Inflammatory macrophage (primary cell): Measurements from ENCODE around the gene MAP7D1.

ENCODE experiments used
- DNase-seq, 2 donors: peaks; one replicate each; pipeline ENCODE4 v3.0.0-alpha.2; 2020 to 2022
- total RNA-seq, 18 experiments: gene quantifications; one replicate each; lab custom pipeline; 2026; ENCODE audit warnings: mixed read lengths in 6 of 18, inconsistent platforms in 2 of 18; lab: John Stamatoyannopoulos, UW

MAP7D1 gene
- 85.2 to 317 (median 142) reads per million in 18 experiments for total RNA-seq

DNA sequence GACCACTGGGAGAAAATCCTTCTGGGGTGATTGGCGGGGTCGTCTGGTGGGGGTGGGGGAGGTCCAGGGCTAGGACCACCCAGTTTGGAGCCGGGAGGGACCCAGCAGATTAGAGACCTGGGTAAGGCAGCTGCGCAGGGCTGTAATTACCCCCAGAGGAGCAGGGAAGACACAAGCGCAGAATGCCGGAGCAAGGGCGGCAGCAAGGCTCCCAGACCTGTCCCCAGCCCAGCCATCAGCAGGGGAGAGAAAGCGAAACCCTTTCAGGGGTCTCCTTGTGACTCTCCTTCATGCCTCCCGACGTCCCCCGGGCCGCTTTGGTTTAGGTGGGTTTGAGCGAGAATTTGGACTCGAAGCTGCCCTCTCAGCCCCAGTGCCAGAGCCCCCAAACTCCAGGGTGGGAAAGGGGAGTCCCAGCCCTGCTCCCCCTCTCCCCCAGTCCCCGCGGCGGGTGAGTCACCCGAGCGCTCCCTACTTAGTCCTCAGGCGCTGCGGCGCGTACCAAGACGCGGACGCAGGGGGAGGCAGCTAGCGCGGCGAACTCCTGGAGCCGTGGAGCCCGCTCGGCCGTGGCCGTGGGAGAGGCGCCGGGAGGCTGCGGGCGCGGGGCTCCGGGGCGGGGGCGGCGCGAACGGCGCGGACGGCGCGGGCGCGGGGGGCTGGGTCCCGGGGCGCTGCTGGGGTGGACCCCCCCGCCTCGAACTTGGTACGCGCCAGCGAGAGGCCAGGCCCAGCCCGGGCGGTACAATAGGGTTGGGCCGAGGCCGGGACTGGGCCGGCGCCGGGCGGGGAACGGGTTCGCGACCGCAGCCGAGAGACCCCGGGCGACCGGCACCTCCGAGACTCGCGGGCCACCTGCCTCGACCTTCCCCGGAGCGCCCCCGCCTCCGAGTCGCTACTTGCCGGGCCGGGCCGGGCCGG lies at the start of gene MAP7D1:
Gene MAP7D1 (plus strand): TSS at position 753 of the 921 bp plus-strand sequence. CDS start 258 bp downstream, outside the sequence.
- peak; percentile 75 to 87 for DNase-seq

DNA sequence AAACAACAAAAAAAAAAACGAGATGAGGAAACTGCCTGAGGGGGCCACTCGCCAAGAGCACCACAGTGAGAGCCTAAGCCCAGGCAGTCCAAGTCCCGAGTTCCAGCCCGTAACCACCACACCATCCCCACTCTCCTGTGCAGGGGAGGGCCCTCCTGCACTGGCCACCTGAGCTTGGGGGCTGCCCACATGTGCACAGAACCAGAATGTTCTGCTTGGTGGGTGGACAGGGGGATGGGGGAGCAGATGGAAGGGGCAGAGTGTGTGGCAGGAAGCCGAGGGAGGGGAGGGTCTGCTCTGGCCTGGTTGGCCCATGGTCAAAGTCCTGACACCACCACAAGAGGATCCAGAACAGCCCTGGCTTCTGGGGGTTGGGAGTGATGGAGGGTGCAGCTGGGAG lies 49.7 kb upstream of the MAP7D1 start:
- no peak for DNase-seq

DNA sequence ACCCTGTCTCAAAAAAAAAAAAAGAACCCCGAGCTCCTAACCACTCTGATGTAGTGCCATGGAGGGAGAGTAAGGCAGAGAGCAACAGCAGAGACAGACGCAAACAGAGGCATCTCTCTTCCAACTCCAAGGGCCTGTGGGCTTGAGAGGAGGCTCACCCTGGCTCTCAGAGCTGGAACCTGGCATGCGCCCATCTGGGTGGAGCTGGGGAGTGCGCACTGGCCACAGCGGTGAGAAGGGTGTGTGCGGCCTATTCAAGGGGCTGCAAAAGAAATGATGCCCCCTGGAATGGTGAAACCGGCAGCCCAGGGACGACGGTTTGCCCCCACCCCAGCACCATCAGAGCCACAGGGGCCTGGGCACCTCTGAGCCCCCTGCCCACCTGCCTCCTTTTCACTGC lies 48.6 kb upstream of the MAP7D1 start:
- no peak for DNase-seq

DNA sequence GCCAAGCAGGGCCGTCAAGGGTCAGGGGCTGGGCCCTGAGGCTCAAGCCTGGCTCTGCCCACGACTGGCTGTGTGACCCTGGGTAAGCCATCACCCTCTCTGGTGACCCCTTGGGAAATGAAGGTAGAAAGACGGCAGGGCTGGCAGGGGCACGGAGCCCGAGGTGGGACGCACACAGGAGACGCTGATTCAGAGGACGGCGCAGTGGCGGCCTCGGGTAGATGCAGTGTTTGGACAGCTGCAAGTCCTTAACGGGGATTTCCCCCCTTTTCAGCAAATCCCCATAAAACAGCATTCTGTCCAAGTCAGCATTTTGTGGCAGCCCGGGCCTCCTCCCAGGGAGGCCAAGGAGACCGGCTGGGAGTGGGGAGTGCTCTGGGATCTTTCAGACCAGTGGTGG lies 47.6 kb upstream of the MAP7D1 start:
- DNase-seq = no peak

DNA sequence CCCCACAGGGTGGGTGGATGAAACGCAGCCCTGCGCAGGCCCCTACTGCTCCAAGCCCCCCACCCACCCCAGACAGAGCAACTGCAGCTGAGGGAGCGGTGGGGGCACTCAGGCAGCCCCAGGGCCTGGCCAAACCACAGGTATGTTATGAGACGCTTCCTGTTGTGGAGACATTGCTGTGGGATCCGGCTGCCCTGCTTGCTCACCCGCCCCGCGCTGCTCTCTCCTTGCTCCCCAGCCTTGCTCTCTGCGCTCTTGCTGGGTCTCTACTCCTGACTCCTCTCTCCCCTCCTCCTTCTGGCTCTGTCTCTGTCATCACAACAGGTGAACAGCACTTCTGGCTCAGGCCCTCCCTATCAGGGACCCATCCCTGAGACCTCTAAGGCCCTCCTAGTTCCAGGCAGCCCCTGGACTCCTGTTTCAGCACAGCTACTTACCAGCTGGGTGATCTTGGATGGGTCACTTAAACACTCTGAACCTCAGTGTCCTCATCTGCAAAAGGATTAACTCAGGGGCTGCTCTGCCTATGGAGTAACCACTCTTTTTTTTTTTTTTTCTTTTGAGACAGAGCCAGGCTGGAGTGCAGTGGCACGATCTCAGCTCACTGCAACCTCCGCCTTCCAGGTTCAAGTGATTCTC lies 46.8 kb upstream of the MAP7D1 start:
- no peak for DNase-seq

DNA sequence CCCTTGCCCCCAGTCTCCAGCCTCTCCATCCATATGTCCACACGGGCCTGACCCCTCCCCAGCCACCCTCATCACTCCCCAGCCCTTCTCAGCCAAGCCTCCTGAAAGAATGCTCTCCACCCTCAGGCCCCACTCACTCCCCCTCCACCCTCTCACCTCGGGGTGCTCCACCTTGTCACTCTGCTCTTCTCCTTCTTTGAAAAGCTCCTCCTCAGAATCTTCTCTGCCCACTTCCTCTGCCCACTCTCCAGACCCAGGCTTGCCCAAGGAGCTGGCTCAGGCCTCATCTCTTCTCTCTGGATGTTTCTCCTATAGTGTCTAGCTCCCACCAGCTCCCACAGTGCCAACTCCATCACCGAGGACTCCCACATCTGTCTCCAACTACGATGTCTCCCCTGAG lies 44.8 kb upstream of the MAP7D1 start:
- DNase-seq = no peak

DNA sequence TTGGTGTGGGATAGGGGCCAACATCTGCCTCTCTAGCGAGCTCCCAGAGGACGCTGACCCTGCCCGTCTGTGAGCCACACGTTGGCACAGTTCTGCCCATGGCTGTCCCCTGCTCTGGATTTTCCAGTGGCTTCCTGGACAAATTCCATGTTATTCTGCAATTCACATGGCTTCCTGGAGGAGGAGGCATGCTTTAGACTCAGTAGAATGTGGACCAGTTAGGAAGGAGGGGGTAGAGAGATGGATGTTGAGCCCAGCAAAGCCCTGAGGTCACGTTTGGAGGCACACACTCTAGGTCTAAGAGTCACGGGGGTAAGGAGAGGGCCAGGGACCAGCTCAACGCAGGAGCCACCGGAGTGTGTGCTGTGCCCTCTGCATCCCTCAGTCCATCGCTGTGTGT lies 43.1 kb upstream of the MAP7D1 start:
- no peak for DNase-seq

DNA sequence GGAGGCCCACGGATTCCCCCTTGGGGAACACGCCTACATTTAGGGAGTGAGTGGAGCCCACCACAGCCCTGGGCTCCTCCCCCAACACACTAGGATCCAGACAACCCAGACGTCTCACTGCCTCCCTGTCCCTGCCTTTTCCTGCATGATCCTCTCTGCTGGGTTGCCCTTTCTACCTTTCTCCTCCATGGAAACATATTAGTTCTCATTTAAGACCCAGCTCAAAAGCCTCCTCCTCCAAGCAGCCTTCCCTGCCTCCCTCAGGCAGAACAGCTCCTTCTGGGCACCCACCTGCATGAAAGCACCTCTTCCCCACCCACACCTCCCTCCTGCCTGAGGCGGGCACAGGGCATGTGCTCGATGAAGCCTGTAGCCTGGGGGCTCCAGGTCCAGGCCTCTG lies 41.6 kb upstream of the MAP7D1 start:
- DNase-seq = no peak

DNA sequence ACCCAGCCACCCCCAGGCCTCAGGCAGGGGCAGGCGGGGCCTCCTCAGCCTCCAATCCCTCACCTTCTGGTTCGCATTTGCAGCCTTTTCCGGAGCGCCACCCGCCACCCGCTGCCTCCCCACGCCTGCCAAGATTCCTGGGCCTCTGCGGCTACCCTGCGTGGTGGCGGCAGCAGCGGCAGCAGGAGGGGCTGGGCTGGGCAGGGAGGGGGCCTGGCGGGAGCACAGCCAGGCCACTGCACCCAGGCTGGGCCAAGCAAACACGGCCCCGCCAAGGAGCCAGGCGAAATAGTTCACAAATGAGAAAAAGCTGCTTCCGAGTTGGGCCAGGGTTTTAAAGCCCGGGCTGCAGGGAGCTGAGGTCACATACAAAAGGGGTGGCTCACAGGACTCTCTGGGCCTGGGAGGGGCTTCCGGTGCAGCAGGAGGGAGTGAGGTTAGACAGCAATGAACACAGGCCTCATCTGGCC lies 40.7 kb upstream of the MAP7D1 start:
- DNase-seq = no peak

DNA sequence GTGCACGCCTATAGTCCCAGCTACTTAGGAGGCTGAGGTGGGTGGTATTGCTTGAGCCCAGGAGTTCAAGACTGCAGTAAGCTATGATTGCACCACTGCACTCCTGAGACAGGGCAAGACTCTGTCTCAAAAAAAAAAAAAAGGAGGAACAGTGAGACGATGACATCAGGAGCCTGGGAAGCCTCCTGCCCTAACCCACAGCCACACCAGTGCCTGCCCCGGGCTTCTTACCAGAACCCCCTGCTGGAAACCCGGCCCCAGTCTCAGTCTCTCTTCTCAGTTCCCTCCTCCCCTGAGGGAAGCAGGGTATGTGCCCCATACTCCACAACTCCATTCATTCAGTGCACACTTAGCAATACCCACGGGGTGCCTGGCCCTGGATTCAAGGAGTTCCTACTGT lies 40.0 kb upstream of the MAP7D1 start:
- peak; percentile 77 to 82 for DNase-seq

DNA sequence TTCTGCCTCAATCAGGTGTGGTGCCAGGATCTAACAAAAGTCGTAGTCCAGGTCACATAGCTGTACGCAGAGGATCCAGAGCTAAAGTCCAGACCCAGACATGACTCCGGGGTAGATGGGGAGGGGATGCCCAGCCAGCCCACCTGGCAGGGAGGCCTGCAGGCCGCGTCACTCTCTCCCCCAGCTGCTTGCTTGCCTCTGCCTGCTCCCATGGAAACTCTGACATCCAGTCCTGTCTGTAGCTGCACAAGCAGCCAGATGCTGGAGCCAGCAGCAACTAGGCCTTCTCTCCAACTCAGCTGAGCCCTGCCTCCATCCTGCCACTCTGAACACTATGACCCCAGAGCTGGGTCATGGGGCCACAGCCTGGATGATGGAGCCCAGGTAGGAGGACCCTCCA lies 39.1 kb upstream of the MAP7D1 start:
- DNase-seq = no peak

DNA sequence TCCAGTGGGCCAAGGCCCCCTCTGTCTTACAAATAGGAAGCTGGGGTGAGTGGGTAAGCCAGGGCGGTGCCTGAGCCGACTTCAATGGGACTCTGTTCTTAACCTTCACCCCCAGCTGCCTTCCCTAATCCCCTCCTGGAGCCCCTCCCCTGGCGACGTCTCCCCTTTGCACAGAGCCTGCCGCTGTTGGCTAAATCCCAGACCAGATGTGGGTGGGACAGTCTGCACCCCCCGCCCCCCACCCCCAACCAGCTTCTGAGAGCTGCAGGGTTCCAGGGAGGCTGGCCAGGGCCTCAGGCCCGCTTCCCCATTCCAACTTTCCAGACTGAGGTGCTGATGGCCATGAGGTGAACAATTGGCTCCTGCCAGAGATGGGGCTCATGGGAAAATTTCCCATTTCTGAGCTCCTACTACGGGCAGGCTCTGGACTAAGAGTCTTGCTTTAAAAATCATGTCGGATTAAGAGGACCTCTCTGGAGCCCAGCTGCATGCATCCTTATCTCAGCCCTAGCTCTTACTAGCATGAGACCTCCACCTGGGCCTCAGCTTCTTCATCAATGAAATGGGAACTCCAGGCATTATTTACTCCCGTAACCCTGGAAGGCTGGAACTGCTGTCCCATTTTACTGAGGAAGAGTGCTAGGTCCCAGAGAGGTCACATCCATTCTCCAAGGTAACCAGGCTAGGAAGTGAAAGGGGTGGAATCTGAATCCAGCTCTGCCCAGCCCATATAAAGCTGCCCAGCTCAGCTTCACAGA lies 37.3 kb upstream of the MAP7D1 start:
- DNase-seq = no peak

DNA sequence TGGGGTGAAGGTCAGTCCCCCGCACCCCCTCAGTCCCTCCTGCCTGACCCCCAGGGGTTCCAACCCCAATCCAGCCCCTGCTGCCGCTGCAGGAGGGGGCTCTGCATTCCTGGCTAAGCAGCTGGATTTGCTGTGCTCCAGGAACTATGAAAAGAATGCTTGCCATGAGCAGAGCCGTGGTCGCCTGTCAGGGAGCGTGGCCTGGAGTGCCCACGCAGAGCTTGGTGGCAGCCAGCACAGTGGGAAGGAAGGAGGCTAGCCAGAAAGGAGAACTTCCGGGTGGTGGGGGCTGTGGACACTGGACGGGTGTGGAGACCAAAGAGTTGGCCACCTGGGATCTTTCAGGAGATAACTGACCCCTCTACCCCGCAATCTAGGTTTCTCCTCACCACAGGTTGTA lies 36.5 kb upstream of the MAP7D1 start:
- DNase-seq = peak; percentile 72 to 89

DNA sequence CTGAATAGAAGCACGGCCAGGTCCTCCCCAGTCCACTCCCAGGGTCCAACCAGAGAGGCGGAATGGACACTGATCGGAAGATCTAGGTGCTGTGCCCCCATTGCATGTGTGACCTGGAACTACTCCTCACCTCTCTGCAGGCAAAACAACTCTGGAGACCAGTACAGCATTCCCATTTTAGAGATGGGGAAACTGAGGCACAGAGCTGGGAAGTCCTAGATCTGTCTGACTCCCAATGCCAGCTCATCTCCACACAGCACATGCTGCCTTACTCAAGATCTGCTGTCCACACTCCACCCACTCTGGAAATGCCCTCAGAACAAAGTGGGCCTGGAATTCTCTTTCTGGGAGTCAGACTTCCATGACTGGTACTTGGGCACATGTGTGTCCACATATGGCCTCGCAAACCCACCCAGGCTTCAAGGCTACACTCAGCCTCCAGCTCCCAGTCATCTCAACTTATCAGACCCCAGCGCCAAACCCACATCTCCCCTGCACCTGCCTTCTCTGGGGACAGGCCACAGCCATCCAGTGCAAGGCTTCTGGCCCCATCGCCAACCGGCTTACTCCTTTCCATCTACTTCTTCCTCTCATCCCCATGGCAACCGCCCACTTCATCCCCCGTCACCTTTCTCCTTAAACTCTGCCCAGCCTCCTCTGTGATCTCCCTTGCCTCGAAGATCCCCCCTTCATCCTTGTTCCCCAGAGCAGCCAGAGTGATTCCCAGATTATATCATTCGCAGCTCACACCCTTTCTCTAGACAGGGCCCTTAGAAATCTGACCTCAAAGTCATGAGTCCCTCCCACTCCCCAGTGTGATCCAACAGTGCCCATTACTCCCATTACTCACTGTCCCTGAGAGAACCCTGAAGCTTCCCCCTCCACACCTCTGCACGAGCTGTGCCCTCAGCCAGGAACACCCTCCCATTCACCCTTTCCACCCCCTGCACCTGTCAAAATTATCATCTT lies 33.6 kb upstream of the MAP7D1 start:
- peak; percentile 52 to 89 for DNase-seq

DNA sequence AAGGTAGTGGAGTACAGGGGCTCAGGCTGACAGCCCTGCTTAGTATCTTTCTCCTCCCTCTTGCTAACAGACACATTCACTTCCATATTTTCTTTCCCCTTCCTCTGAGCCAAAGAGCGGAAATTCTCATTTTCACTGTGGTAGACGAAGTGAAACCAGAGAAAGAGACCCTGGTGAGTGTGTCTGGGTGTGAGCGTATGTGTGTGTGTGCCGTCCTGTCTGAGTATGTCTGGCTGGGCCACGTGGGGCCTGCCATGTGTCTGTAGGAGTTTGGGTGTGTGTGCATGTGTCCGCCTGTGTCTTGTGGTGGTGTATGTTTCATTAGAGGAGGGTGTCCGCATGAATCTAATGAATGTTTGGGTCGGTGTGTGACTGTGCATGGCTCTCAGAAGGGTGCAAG lies 32.6 kb upstream of the MAP7D1 start:
- DNase-seq = peak; percentile 86 to 93

DNA sequence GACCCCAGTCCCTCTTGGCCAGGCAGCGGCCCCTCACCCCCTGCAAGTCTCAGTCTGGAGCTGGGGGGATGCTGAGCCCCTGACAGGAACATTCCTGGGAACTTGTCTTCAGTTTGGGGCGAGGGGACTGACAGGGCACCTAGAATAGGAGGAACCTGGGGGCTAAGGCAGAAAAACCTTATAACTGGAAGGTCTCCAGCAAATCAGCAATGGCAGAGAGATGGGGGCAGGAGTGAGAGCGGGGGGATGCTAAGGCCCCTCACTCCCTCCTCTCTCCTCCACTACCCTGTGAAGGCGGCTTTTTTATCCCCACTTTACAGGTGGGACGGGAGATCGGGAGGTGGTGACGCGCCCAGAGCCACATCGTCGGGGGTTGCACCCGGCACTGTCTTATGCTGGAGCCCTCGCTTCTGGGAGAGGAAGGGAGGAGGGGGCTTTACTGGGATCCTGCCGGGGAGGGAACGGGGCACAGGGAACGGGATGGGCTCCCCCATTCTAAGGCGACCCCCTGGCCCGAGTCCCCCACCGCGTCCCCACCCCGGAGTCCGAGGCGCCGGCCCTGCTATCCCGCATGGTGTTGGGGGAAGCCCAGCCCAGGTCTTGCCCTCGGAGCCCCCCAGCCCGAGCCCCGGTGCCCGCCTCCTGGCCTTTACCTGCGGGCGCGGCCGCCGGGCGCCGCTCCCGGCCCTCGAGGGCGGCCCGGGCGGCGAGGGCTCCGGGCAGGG lies 31.4 kb upstream of the MAP7D1 start:
- no peak for DNase-seq

DNA sequence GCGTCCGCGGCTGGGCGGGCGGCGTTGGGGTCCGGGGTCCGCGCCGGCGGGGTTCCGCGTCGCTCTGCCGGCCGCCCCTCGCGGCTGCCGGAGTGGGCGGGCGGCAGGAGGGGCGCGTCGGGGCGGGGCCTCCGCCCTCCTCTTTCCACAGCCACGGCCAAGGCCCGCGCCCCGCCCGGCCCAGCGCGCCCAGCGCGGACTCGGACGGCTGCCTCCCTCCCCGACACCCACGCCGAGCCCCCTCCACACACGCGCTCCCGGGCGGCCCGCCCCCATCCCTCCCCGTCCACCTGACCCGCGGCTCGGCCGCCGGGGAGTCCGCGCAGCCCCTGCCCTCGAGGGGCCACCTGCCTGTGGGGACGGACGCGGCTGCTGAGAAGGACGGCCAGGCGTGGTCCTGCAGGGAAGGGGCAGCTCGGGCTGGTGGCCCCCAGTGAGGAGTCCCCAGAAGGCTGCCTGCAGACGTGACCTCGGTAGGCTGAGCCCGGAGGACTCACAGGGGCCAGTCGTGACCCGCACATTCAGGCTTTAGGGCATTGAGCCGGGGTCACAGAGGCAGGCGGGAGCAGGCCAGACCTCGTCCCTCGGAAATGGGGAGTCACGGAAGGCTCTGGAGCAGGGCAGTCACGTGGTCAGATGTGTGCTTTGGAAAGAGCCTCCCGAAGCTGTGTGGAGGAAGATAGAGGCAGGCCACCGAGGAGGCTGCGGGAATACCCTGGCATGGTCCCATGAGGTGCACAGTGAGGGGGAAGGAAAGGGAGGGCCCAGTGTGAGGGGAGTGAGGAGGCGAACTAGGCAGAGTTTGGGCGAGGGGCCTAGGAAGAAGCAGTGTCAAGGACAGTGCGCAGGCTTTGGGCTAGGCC lies 30.6 kb upstream of the MAP7D1 start, which contains the start of gene COL8A2:
Gene COL8A2 (minus strand): TSS at position 94 of the 863 bp plus-strand sequence. CDS start 24,980 bp downstream, outside the sequence.
- peak; percentile 10 to 53 for DNase-seq

DNA sequence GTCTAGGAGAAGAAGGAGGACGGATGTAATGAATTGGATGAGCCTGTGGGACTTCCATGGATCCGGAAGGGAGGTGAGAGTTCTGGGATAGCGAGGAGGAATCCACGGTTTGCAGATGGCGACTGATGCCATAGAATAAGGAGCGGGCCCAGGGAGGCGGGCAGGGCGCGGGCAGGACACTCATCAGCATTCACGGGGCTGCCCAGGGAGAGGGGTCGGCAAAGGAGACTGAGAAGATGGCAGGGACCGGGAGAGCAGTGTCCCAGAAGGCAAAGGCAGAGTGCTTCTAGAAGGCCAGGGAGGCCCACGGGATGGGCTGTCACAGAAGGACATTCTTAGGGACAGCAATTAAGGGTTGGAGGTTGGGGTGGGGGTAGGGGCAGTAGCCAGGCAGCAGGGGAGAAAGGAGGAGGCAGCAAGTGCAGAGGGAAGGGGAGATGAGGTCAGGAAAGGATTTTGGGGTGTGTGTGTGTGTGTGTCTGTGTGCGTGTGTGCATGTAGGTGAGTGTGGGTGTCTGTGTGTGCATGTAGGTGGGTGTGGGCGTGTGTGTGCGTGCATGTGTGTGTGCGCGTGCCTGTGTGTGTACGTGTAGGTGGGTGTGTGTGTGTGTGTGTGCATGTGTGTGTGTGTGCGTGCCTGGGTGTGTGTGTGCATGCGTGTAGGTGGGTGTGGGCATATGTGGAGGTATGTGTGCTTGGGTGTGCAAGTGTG lies 29.8 kb upstream of the MAP7D1 start:
- no peak for DNase-seq

DNA sequence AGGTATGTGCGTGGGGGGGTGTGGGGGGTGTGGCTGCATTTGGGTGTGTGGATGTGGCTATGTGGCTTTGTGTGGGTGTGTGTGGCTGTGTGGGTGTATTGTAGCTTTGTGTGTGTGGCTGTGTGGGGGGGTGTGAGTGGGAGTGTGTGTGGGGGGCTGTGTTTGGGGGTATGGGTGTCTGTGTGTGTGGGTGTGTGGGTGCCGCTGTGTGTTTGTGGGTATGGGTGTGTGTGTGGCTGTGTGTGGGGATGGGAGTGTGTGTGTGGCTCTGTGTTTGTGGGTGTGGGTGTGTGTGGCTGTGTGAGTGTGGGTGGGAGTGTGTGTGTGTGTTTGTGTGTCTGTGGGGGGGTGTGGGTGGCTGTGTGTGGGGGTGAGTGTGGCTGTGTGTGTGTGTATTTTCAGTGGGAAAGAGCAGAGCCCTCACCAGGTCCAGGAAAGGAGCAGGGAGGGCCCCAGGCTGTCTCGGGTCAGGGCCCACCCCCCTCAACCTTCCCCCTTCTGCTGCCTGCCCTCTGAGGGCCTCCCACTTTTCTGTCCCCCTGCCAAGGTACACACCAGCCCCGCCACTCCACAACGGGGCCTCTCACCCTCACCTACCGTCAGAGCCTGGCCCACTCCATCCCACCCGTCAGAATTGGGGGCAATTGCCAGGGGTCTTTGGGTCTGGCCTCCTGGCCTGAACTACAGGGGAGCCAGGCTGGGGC lies 29.0 kb upstream of the MAP7D1 start:
- no peak for DNase-seq
